Motor neuron (in vitro differentiated cells): Measurements from ENCODE around the gene RBM26. TPM values are rescaled to one million over a fixed set of nuclear protein-coding genes. Genes with fewer than 3 reads are reported as not detected.

Experiments
- ATAC-seq, 8 experiments: fragments of 200-7000 bp; cut with Tn5 transposase; replicated peaks in 6 of 8; 2 replicates each; pipeline ENCODE4 v1.8.0; 2021; ENCODE audit warnings: mild to moderate bottlenecking in 8 of 8, moderate library complexity in 8 of 8
- H3K27ac ChIP-seq, 2 donors: fragments of 250-450 bp; sonication (Bioruptor Pico); 2 replicates each; pipeline ENCODE4 v1.9.0; 2021; ENCODE audit warnings: antibody characterized with exemption in 2 of 2, mild to moderate bottlenecking in 2 of 2, moderate library complexity in 1 of 2
- H3K4me1 ChIP-seq, 2 donors: fragments of 250-450 bp; sonication (Bioruptor Pico); replicated peaks in 1 of 2; 2 replicates each; pipeline ENCODE4 v1.6.1; 2021; ENCODE audit warnings: antibody characterized with exemption in 2 of 2, mild to moderate bottlenecking in 2 of 2, moderate library complexity in 1 of 2
- H3K4me3 ChIP-seq, 5 donors: fragments of 250-450 bp; sonication (Bioruptor Pico); 2 replicates each; pipeline ENCODE4 v1.9.0; 2021; ENCODE audit warnings: antibody characterized with exemption in 5 of 5, mild to moderate bottlenecking in 5 of 5, moderate library complexity in 4 of 5
- WGBS, 10 experiments: fragments of 450-650 bp; shearing (Covaris generic); methylation state at CpG; one replicate each; pipeline ENCODE4 v1.0.0; 2022; 5-methylcytosine and 5-hydroxymethylcytosine counted together
- in situ Hi-C, 9 experiments: fragments of 400-800 bp; cut with MboI; loops; one replicate each; pipeline ENCODE4 v1.15.0; 2021; ENCODE audit warnings: low sequenced_read_pairs in 9 of 9, low pct_unique_long_range_greater_than_20kb in 2 of 9; ENCODE audit not compliant: unreplicated experiment in 9 of 9
- total RNA-seq, 8 experiments: library from RNA; unstranded; fragments of 300-600 nt; gene quantifications; 2 replicates each; pipeline versions ENCODE4 v1.2.3 to v1.2.4, GENCODE V29; 2022

RBM26 gene, protein sequence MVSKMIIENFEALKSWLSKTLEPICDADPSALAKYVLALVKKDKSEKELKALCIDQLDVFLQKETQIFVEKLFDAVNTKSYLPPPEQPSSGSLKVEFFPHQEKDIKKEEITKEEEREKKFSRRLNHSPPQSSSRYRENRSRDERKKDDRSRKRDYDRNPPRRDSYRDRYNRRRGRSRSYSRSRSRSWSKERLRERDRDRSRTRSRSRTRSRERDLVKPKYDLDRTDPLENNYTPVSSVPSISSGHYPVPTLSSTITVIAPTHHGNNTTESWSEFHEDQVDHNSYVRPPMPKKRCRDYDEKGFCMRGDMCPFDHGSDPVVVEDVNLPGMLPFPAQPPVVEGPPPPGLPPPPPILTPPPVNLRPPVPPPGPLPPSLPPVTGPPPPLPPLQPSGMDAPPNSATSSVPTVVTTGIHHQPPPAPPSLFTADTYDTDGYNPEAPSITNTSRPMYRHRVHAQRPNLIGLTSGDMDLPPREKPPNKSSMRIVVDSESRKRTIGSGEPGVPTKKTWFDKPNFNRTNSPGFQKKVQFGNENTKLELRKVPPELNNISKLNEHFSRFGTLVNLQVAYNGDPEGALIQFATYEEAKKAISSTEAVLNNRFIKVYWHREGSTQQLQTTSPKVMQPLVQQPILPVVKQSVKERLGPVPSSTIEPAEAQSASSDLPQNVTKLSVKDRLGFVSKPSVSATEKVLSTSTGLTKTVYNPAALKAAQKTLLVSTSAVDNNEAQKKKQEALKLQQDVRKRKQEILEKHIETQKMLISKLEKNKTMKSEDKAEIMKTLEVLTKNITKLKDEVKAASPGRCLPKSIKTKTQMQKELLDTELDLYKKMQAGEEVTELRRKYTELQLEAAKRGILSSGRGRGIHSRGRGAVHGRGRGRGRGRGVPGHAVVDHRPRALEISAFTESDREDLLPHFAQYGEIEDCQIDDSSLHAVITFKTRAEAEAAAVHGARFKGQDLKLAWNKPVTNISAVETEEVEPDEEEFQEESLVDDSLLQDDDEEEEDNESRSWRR
- 10 to 100 TPM; 37.0 to 66.2 (median 43.2) TPM for total RNA-seq

DNA sequence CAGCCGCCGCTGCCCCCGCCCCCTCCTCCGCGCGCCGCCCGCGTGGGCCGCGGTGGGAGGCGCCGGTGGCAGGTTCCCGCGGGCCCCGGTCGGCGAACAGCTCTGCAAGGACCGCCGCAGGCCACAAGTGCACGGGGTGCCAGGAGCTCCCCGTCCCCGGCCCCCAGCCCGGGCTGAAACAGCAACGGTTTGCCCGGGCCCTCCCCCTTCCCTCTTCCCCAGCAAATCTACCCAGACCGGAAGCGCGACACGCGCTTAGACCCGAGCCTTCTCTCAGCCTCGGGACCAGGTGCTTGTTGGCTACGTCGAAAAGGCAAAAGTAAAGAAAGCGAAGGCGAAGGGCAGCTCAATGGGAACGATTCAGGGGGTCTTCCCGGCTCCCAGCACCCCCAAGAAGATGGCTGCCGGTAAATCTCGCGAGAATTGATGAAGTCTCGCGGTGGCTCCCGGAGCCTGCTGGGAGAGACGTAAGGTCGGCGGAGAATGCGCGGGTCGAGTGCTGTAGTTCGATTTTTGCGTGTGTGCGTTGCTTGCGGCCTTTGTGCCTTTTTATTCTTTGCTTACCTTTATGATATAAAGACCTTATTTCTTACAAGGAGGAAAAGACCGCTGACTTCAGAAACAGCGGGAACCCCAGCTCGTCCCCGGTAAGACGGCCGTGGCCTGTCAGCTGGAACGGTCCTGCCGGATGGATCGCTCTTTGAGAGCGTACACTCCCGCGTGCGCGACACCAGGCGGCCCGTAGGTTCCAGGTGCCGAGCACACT lies at the start of gene RBM26:
TSS of gene RBM26 (minus strand) at position 425 of the 766 bp plus-strand sequence. CDS start 481 bp downstream, outside the sequence.
- H3K4me1 ChIP-seq, result peaks cover 11 to 34% of the 10 kb centered on the region in 2 donors
- WGBS, 10 experiments, result 0 to 2% (median 0%) methylated on average over 1 to 41 of the region's 72 CpGs; no CpG with 5 or more reads in 4 of the 10 experiments
- in situ Hi-C loops, result no loop called here
- ATAC-seq, result peak; percentile 88 to 97 (median 94)
- H3K4me3 ChIP-seq, result peak within 1 kb of the TSS; percentile 79 to 100 (median 90)
- H3K27ac ChIP-seq, result peak within 1 kb of the TSS; percentile 97

DNA sequence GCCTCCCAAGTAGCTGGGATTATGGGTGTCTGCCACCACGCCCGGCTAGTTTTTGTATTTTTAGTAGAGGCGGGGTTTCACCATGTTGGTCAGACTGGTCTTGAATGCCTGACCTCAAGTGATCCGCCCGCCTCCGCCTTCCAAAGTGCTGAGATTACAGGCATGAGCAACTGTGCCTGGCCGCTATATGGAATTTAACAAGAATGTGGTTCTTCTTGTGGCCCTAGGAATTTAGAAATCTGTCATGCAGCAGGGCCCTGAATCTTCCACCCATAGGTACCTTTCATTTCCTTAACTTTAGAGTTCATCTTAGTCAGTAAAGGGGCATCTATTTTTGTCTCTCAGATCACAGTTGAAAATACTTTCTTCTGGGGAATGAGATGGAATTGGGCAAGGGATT lies 49.3 kb upstream of the RBM26 start:
- WGBS, 10 experiments, result 74 to 100% (median 93%) methylated on average over 1 to 7 of the region's 7 CpGs; no CpG with 5 or more reads in 3 of the 10 experiments
- Histone ChIP-seq H3K4me3 (no peak overlapping the region), H3K27ac (no peak overlapping the region), H3K4me1 (peaks cover 0 to 6% of the 10 kb centered on the region in 2 donors)
- ATAC-seq, result no peak
- in situ Hi-C loops, result no loop called here

DNA sequence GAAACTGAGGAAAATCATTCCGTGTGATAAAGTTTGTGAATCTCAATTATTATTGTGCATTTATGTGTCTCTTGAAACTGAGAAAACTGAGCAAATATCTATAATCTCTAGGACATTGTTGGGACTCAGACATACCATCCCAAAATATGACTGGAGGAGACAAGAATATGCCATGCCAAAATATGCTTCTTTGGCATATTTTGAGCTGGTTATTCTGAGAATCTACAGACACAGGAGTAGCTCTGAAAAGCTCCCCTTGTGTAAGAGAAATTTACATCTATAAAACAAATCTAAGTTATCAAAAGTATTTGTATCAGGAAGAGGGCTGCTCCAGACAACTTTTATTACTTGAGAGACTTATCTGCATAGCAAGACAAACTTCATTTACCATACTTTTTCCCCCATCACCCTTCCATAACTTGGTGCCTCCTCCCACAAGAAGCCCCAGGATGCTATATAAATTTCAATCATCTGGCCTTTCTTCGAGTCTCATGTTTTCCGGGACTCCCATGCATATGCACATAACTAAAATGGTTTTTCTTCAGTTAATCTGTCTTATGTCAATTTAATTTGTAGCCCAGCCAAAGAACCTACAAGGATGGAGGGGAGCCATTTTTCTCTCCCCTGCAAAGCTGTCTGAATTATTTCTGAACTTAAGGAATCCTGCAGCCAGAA lies 46.3 kb upstream of the RBM26 start:
- ATAC-seq, result peak in 3 of 8 experiments; percentile 80 to 93 (median 88)
- H3K27ac ChIP-seq, result no peak overlapping the region
- peaks cover 0 to 6% of the 10 kb centered on the region in 2 donors for H3K4me1 ChIP-seq
- in situ Hi-C loops, result no loop called here
- WGBS, 10 experiments, result 6 to 100% (median 46%) methylated on average over 1 to 3 of the region's 3 CpGs
- H3K4me3 ChIP-seq, result no peak overlapping the region

DNA sequence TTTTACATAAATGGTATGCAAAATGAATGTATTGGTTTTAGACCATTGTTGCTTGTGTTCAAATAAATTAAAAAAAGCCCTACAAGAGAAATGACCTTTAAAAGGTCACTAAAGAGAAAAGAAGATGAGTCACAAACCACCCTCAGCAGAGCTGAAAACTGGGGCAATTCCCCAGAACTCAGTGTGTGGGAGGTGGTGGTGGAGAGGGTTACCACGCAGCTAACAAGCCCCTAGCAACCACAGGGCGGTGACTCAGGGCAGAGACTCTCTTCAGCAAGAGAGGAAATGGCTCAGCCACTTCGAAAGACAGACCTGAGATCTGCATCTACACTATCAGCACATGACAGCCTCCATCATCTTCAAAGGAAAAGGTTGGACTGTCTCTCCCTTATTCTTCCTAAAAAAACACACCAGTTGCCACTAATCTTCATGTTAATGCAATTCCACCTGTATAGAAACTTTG lies 45.5 kb upstream of the RBM26 start:
- no peak overlapping the region for H3K4me3 ChIP-seq
- 14 to 21% (median 15%) methylated on average over 1 to 3 of the region's 3 CpGs; no CpG with 5 or more reads in 5 of the 10 experiments for WGBS, 10 experiments
- peaks cover 0 to 6% of the 10 kb centered on the region in 2 donors for H3K4me1 ChIP-seq
- H3K27ac ChIP-seq, result no peak overlapping the region
- in situ Hi-C loops, result no loop called here
- ATAC-seq, result peak; percentile 51 to 99 (median 85)

DNA sequence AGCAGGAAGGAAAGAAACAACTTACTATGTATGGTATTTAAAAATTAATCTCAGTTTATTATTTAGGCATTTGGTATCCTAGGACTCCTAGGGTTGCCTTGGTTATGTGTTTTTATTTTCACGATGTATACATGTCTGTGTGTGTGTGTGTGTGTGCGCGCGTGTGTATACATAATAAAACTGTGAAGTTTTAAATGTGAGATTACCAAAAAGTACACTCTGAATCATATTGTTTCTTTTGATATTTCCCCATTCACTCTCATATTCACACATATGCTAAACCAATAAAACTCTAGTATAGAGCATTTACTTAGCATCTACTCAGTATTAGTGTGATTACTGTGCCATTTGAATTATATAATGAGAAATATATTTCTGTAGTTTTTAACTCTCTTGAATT lies 44.1 kb upstream of the RBM26 start:
- ATAC-seq, result no peak
- 80 to 100% (median 96%) methylated on average over 1 to 4 of the region's 4 CpGs; no CpG with 5 or more reads in 4 of the 10 experiments for whole genome bisulfite sequencing, 10 experiments
- Histone ChIP-seq H3K4me3 (no peak overlapping the region), H3K4me1 (peaks cover 0 to 6% of the 10 kb centered on the region in 2 donors), H3K27ac (no peak overlapping the region)
- in situ Hi-C loops, result no loop called here

DNA sequence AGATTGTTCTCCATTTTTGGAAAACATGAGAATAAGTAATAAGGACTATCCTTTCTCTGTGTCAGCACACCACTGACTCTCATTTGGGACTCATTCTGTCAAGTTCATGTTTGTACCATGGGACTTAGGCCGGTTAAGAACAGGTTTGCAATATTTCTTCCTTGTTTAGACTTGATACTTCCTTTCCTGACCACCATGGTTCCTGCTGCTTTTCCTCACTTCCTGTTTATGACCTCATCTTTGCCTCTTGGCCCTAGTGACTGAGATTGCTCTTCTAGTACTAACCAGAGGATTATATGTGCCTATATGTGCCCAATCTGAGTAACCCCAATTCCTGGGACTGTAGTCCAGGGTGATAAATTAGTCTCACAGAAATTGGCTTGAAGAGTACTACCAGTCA lies 42.4 kb upstream of the RBM26 start:
- ATAC-seq, result no peak
- WGBS, 10 experiments, result 57 to 100% (median 100%) methylated on average over 1 of the region's 1 CpG; no CpG with 5 or more reads in 1 of the 10 experiments
- in situ Hi-C loops, result loop anchor here in 2 of 9 experiments (25.0 kb wide), 1 partner anchor 89 kb away; no protein-coding TSS in a partner anchor
- H3K4me1 ChIP-seq, result peaks cover 0 to 6% of the 10 kb centered on the region in 2 donors
- H3K27ac ChIP-seq, result no peak overlapping the region
- H3K4me3 ChIP-seq, result no peak overlapping the region

DNA sequence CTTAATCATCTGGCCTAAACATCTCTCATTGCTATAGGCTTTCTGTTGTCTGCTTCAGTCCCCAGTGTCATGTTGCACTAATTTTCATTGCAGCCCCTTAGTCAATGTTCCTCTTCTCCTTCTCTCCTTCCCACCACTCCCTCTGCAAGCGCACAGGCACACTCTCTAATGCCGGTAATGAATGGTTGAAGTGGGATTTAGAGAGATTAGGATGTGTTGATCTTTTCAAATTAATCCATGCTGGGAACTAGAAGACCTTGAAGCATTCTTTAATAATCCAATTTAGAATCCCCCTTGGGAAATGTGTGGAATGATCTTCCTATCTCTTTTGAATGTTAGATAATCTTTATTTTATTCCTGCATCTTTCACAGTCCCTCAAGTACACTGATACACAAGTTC lies 41.7 kb upstream of the RBM26 start:
- WGBS, 10 experiments, result 20 to 100% (median 94%) methylated on average over 1 to 2 of the region's 2 CpGs; no CpG with 5 or more reads in 1 of the 10 experiments
- ATAC-seq, result no peak
- in situ Hi-C loops, result loop anchor here in 2 of 9 experiments (25.0 kb wide), 1 partner anchor 90 kb away; no protein-coding TSS in a partner anchor
- peaks cover 0 to 6% of the 10 kb centered on the region in 2 donors for H3K4me1 ChIP-seq
- no peak overlapping the region for H3K4me3 ChIP-seq
- H3K27ac ChIP-seq, result no peak overlapping the region

DNA sequence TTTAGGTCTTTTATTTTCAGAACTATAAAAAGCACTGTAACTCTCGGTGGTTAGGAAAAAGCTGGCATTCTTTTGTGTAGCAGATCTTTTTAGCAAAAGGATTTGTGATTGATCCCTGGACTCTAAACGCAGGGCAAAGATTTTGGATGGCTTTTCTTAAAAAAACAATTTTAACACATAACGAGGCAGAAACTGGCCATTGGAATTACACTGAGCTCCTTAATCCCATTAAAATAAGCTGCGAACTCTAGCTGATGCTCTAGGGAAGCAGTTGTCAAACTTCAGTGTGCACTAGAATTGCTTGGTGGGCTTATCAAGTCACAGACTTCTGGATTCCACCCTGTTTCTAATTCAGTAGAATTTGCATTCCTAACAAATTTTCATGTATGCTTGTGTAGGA lies 41.1 kb upstream of the RBM26 start:
- in situ Hi-C loops, result loop anchor here in 2 of 9 experiments (25.0 kb wide), 1 partner anchor 90 kb away; no protein-coding TSS in a partner anchor
- peaks cover 0 to 6% of the 10 kb centered on the region in 2 donors for H3K4me1 ChIP-seq
- H3K27ac ChIP-seq, result no peak overlapping the region
- no peak for ATAC-seq
- H3K4me3 ChIP-seq, result no peak overlapping the region
- WGBS, 10 experiments, result 56 to 100% (median 80%) methylated on average over 1 to 4 of the region's 4 CpGs

DNA sequence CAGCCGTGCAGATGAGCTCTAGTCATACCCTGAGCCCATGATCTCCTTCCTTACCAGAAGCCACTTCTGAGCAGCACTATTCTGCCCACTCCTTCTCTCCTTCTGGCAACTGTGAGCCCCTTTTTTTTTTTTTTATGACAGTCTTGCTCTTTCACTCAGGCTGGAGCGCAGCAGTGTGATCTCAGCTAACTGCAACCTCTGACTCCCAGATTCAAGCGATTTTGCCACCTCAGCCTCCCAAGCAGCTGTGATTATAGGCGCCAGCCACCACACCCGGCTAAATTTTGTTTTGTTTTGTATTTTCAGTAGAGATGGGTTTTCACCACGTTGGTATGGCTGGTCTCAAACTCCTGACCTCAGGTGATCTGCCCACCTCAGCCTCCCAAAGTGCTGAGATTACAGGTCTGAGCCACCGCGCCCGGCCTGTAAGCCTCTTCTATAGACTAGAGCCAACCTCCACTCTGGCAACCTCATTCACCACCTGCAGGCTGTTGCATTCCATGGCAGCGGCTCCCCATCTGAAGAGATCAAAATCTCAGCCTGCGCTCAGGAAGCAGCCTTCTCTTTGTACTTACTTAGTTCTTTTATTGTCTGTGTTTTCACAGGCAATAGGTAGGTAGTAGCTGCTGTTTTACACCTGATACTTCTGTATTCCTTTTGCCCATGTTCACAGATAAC lies 40.1 kb upstream of the RBM26 start:
- Histone ChIP-seq H3K4me3 (no peak overlapping the region), H3K27ac (no peak overlapping the region), H3K4me1 (no peaks in the 10 kb centered on the region)
- in situ Hi-C loops, result loop anchor here in 2 of 9 experiments (25.0 kb wide), 1 partner anchor 91 kb away; no protein-coding TSS in a partner anchor
- 50 to 100% (median 90%) methylated on average over 1 to 11 of the region's 11 CpGs; no CpG with 5 or more reads in 2 of the 10 experiments for WGBS, 10 experiments
- ATAC-seq, result no peak

DNA sequence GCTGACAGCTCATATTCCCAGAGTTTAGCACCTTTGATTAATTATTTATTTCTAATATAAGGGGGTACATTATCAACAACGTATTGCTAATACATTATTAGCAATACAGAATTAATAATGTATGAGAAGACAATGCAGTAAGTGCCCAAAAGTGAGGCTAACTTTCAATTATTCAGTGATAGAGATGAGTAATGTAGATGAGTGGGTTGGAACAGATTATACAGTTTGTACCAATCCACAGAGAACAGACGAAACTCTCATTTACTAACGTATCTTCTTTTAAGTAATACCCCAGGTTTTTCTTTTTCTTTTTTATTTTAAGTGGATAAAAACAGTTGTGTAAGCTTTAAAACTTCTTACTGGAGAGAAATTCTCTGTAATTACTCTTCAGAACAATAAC lies 36.7 kb upstream of the RBM26 start:
- 47 to 100% (median 92%) methylated on average over 1 to 3 of the region's 3 CpGs for WGBS, 10 experiments
- Histone ChIP-seq H3K4me3 (no peak overlapping the region), H3K27ac (no peak overlapping the region), H3K4me1 (no peaks in the 10 kb centered on the region)
- in situ Hi-C loops, result loop anchor here in 2 of 9 experiments (25.0 kb wide), 1 partner anchor 95 kb away; no protein-coding TSS in a partner anchor
- no peak for ATAC-seq

DNA sequence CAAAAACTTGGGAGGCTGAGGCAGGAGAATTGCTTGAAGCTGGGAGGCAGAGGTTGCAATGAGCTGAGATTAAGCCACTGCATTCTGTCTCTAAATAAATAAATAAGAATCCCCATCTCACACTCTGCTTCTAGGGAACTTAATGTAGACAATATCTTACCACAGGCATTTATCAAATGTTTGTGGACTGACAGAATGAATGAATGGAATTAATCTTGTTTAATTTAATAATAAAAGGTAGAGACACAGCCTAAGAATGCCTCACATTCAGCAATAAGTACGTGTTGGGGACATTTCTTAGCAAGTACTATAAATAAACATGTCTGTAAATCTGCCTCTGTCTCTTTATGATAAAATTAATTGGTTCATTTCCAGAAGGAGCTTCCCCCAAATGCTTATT lies 36.2 kb upstream of the RBM26 start:
- no peak for ATAC-seq
- Histone ChIP-seq H3K4me3 (no peak overlapping the region), H3K4me1 (no peaks in the 10 kb centered on the region), H3K27ac (no peak overlapping the region)
- in situ Hi-C loops, result loop anchor here in 2 of 9 experiments (25.0 kb wide), 1 partner anchor 95 kb away; no protein-coding TSS in a partner anchor
- 0 to 100% (median 88%) methylated on average over 1 of the region's 1 CpG; no CpG with 5 or more reads in 3 of the 10 experiments for WGBS, 10 experiments
